ENCODE data around the gene KHDC4. TPM values are rescaled to one million over a fixed set of nuclear protein-coding genes. Genes with fewer than 3 reads are reported as not detected.
"Not testable (repeated sequence)": the region's sequence is repeated elsewhere in the genome, so short reads cannot be mapped to it uniquely, and the experiment has no call there.

KHDC4 gene
- total RNA-seq, 1 experiment from 2014 or later: 57.7 TPM

DNA sequence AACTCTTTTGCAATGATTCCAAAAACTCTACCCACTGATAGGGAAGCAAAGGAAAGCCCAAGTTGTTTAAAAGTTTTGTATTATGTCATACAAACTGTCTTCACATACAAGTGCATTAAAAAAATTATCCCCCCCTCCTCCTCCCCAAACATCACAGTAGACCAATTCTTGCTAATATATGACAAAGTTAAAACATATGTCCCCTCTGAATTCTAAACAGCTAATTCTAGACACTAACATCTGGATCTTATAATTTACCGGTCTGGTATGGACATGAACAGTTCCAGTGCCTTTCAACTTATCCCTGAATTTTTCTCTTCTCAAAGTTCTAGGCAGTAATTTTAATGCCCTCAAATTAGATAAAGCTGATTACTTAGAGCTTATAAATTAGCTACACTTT, 36.5 kb downstream of the KHDC4 start:
- H3K27ac Mint-ChIP-seq: no peak overlapping the region
- H3K4ac ChIP-seq (ENCODE audit: low read depth, low read length): no peak overlapping the region
- no peak overlapping the region for H2BK20ac ChIP-seq (ENCODE audit: low read depth, low read length, poor library complexity, severe bottlenecking)
- no peak overlapping the region for H4K8ac ChIP-seq (replicated peaks; ENCODE audit: insufficient read length, low read depth, low read length)
- H3K23ac ChIP-seq (ENCODE audit: insufficient read length, low read depth, low read length): no peak overlapping the region
- no peak overlapping the region for H3K18ac ChIP-seq (ENCODE audit: insufficient read length, low read depth, low read length)
- no CpG with 5 or more reads among the region's 1 CpG for WGBS (ENCODE audit: extremely low coverage, insufficient read length, low lambda C conversion rate)
- no peaks in the 10 kb centered on the region for H3K27me3 ChIP-seq (ENCODE audit: insufficient read depth, low read length)
- no peak overlapping the region for H3K4me3 Mint-ChIP-seq
- no peak overlapping the region for H2BK12ac ChIP-seq (ENCODE audit: insufficient read length, low read depth, low read length)
- H3T11ph ChIP-seq (ENCODE audit: low read length): no peak overlapping the region
- no peak for DNase-seq
- no peak overlapping the region for H4K91ac ChIP-seq (ENCODE audit: insufficient read length, low read depth, low read length)
- no peak overlapping the region for H4K5ac ChIP-seq (ENCODE audit: insufficient read length, low read depth, low read length)
- no peaks in the 10 kb centered on the region for H3K4me1 Mint-ChIP-seq
- no peaks in the 10 kb centered on the region for H4K20me1 ChIP-seq (ENCODE audit: control insufficient read depth, insufficient read depth, insufficient read length)
- H3K79me1 ChIP-seq (ENCODE audit: insufficient read depth, low read depth, low read length, poor library complexity, severe bottlenecking): no peaks in the 10 kb centered on the region
- H3K9me3 ChIP-seq (ENCODE audit: control insufficient read depth, low read depth, low read length): no peaks in the 10 kb centered on the region
- H2BK5ac ChIP-seq (ENCODE audit: insufficient read length, low read length): no peak overlapping the region
- no peak overlapping the region for H2BK15ac ChIP-seq (ENCODE audit: low read depth, low read length)
- no peak overlapping the region for H3K9ac ChIP-seq (ENCODE audit: extremely low read depth, insufficient read length, low read length)
- H3K27ac ChIP-seq (ENCODE audit: insufficient read length, low read depth, low read length): no peak overlapping the region
- no peaks in the 10 kb centered on the region for H3K4me1 ChIP-seq (ENCODE audit: insufficient read depth, low read length)
- H2AK5ac ChIP-seq (ENCODE audit: insufficient read length, low read length): no peak overlapping the region
- H3K79me2 ChIP-seq (ENCODE audit: insufficient read depth, low read length): no peaks in the 10 kb centered on the region
- H2AFZ ChIP-seq (ENCODE audit: low read length): no peak overlapping the region
- no peak overlapping the region for H3K56ac ChIP-seq (ENCODE audit: insufficient read length, low read depth, low read length)
- peaks cover 19 to 45% (median 44%) of the 10 kb centered on the region in 3 experiments; a peak in 6 of 7 replicates for H3K36me3 Mint-ChIP-seq (ENCODE audit: insufficient read depth in 1 of 3, low read depth in 3 of 3)
- no peak overlapping the region for H3K14ac ChIP-seq (ENCODE audit: insufficient read depth, low read length)
- no peaks in the 10 kb centered on the region for H3K9me3 Mint-ChIP-seq
- H3K4me2 ChIP-seq (ENCODE audit: insufficient read depth, insufficient read length, low read length): no peak overlapping the region
- no peaks in the 10 kb centered on the region for H3K23me2 ChIP-seq (ENCODE audit: insufficient read length, low read depth, low read length, poor library complexity, severe bottlenecking)
- H2BK120ac ChIP-seq (ENCODE audit: low read depth, low read length, poor library complexity, severe bottlenecking): no peak overlapping the region
- TF ChIP-seq, protein P1, sequence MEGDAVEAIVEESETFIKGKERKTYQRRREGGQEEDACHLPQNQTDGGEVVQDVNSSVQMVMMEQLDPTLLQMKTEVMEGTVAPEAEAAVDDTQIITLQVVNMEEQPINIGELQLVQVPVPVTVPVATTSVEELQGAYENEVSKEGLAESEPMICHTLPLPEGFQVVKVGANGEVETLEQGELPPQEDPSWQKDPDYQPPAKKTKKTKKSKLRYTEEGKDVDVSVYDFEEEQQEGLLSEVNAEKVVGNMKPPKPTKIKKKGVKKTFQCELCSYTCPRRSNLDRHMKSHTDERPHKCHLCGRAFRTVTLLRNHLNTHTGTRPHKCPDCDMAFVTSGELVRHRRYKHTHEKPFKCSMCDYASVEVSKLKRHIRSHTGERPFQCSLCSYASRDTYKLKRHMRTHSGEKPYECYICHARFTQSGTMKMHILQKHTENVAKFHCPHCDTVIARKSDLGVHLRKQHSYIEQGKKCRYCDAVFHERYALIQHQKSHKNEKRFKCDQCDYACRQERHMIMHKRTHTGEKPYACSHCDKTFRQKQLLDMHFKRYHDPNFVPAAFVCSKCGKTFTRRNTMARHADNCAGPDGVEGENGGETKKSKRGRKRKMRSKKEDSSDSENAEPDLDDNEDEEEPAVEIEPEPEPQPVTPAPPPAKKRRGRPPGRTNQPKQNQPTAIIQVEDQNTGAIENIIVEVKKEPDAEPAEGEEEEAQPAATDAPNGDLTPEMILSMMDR (conservative IDR thresholded peaks at IDR 0.05): no peak
- no peaks in the 10 kb centered on the region for H3K27me3 Mint-ChIP-seq (ENCODE audit: low read depth)

- H2BK12ac ChIP-seq (ENCODE audit: insufficient read length, low read depth, low read length); H3T11ph ChIP-seq (ENCODE audit: low read length); H2BK15ac ChIP-seq (ENCODE audit: low read depth, low read length); H3K4me1 Mint-ChIP-seq; H3K9me3 ChIP-seq (ENCODE audit: control insufficient read depth, low read depth, low read length); H3K23ac ChIP-seq (ENCODE audit: insufficient read length, low read depth, low read length); H3K79me2 ChIP-seq (ENCODE audit: insufficient read depth, low read length); H2BK5ac ChIP-seq (ENCODE audit: insufficient read length, low read length); H2AFZ ChIP-seq (ENCODE audit: low read length); H3K9ac ChIP-seq (ENCODE audit: extremely low read depth, insufficient read length, low read length); H3K27me3 ChIP-seq (ENCODE audit: insufficient read depth, low read length); H3K18ac ChIP-seq (ENCODE audit: insufficient read length, low read depth, low read length); DNase-seq; H4K91ac ChIP-seq (ENCODE audit: insufficient read length, low read depth, low read length); H3K79me1 ChIP-seq (ENCODE audit: insufficient read depth, low read depth, low read length, poor library complexity, severe bottlenecking); H3K4me2 ChIP-seq (ENCODE audit: insufficient read depth, insufficient read length, low read length); H2AK5ac ChIP-seq (ENCODE audit: insufficient read length, low read length); H3K23me2 ChIP-seq (ENCODE audit: insufficient read length, low read depth, low read length, poor library complexity, severe bottlenecking); H3K27ac ChIP-seq (ENCODE audit: insufficient read length, low read depth, low read length); H2BK20ac ChIP-seq (ENCODE audit: low read depth, low read length, poor library complexity, severe bottlenecking); H3K4ac ChIP-seq (ENCODE audit: low read depth, low read length); H3K56ac ChIP-seq (ENCODE audit: insufficient read length, low read depth, low read length); H3K27me3 Mint-ChIP-seq (ENCODE audit: low read depth); H2BK120ac ChIP-seq (ENCODE audit: low read depth, low read length, poor library complexity, severe bottlenecking); H4K20me1 ChIP-seq (ENCODE audit: control insufficient read depth, insufficient read depth, insufficient read length); H4K8ac ChIP-seq (replicated peaks; ENCODE audit: insufficient read length, low read depth, low read length); H3K4me3 Mint-ChIP-seq; H4K5ac ChIP-seq (ENCODE audit: insufficient read length, low read depth, low read length); H3K9me3 Mint-ChIP-seq; H3K4me1 ChIP-seq (ENCODE audit: insufficient read depth, low read length); H3K14ac ChIP-seq (ENCODE audit: insufficient read depth, low read length): not testable (repeated sequence)
- WGBS (ENCODE audit: extremely low coverage, insufficient read length, low lambda C conversion rate): no CpG with 5 or more reads among the region's 8 CpGs
- H3K27ac Mint-ChIP-seq: peak overlapping the region in 1 of 3 experiments; percentile 59; a peak in 1 of 7 replicates
- peaks cover 17 to 39% (median 38%) of the 10 kb centered on the region in 3 experiments; a peak in 6 of 7 replicates for H3K36me3 Mint-ChIP-seq (ENCODE audit: insufficient read depth in 1 of 3, low read depth in 3 of 3)
Measured at GRCh38 chr1:155896476-155896875, 37.7 kb downstream of the KHDC4 start.

All from H9 (cell line).